Measurements from ENCODE around the gene MRPS27.

MRPS27 gene

DNA sequence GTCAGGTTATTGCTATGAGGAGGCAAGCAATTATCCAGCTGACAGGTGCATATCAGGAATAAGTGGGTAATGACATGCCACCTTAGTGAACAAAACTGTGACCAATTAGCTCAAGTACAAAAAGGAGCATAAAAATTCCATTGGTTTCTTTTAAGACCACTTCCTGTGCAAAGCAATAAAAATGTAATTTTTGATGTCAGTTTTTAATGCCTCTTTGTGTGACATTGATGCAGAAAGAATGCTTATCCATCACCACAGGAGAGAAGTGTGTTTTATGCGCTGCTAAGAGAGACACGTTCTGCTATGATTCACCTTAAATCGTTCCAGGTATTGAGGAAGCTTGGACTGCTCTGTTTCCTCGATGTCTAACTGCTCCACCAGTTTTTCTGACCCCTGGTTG lies 96.7 kb downstream of the MRPS27 start:
- H3K36me3 Mint-ChIP-seq (ENCODE audit: low read depth): peaks cover 74% of the 10 kb centered on the region
- TF ChIP-seq, protein P1, sequence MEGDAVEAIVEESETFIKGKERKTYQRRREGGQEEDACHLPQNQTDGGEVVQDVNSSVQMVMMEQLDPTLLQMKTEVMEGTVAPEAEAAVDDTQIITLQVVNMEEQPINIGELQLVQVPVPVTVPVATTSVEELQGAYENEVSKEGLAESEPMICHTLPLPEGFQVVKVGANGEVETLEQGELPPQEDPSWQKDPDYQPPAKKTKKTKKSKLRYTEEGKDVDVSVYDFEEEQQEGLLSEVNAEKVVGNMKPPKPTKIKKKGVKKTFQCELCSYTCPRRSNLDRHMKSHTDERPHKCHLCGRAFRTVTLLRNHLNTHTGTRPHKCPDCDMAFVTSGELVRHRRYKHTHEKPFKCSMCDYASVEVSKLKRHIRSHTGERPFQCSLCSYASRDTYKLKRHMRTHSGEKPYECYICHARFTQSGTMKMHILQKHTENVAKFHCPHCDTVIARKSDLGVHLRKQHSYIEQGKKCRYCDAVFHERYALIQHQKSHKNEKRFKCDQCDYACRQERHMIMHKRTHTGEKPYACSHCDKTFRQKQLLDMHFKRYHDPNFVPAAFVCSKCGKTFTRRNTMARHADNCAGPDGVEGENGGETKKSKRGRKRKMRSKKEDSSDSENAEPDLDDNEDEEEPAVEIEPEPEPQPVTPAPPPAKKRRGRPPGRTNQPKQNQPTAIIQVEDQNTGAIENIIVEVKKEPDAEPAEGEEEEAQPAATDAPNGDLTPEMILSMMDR (IDR thresholded peaks at IDR 0.05): no peak
- H3K9me3 Mint-ChIP-seq: no peaks in the 10 kb centered on the region
- H3K4me3 Mint-ChIP-seq: no peak overlapping the region
- no peaks in the 10 kb centered on the region for H3K27me3 Mint-ChIP-seq (ENCODE audit: low read depth, poor library complexity)
- no peak for DNase-seq
- no peak overlapping the region for H3K27ac Mint-ChIP-seq
- peaks cover 5% of the 10 kb centered on the region for H3K4me1 Mint-ChIP-seq

DNA sequence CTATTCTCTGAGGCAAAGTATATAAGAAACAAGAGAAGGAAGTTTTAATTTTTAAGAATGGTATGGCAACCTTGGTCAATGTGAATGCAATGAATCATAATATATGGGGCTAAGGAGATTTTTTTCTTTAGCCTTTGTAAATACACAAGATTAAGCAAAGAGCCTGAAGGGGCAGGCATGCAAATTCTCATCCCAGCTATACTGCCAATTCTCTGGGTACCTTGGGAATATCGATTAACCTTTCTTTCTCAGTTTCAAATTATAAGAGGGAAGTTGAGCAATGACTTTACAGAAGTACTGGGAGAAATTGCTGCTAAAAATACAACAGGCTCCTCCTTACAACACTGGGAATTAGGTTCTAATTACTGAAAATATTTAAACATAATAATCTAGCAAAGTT lies 97.5 kb downstream of the MRPS27 start:
- Mint-ChIP-seq H3K9me3 (no peaks in the 10 kb centered on the region), H3K4me1 (peaks cover 5% of the 10 kb centered on the region), H3K27ac (no peak overlapping the region), H3K27me3 (ENCODE audit: low read depth, poor library complexity) (no peaks in the 10 kb centered on the region), H3K36me3 (ENCODE audit: low read depth) (peaks cover 78% of the 10 kb centered on the region), H3K4me3 (no peak overlapping the region)
- TF ChIP-seq, protein P1 (IDR thresholded peaks at IDR 0.05): no peak
- DNase-seq: no peak

GRCh38 chr5:72221541-72221940 lies 98.5 kb downstream of the MRPS27 start:
- TF ChIP-seq, protein P1 (IDR thresholded peaks at IDR 0.05): no peak
- H3K4me1 Mint-ChIP-seq: peaks cover 5% of the 10 kb centered on the region
- no peak for DNase-seq
- no peaks in the 10 kb centered on the region for H3K27me3 Mint-ChIP-seq (ENCODE audit: low read depth, poor library complexity)
- peak overlapping the region; percentile 91 for H3K27ac Mint-ChIP-seq
- no peaks in the 10 kb centered on the region for H3K9me3 Mint-ChIP-seq
- no peak overlapping the region for H3K4me3 Mint-ChIP-seq
- H3K36me3 Mint-ChIP-seq (ENCODE audit: low read depth): peaks cover 77% of the 10 kb centered on the region

GRCh38 chr5:72221099-72221498 lies 98.9 kb downstream of the MRPS27 start:
- Mint-ChIP-seq H3K27ac (peak overlapping the region; percentile 91), H3K4me1 (peaks cover 5% of the 10 kb centered on the region), H3K9me3 (no peaks in the 10 kb centered on the region), H3K36me3 (ENCODE audit: low read depth) (peaks cover 73% of the 10 kb centered on the region), H3K27me3 (ENCODE audit: low read depth, poor library complexity) (no peaks in the 10 kb centered on the region), H3K4me3 (no peak overlapping the region)
- TF ChIP-seq, protein P1 (IDR thresholded peaks at IDR 0.05): no peak
- DNase-seq: no peak

GRCh38 chr5:72216756-72217155 lies 103.3 kb downstream of the MRPS27 start:
- Mint-ChIP-seq H3K27ac (no peak overlapping the region), H3K36me3 (ENCODE audit: low read depth) (peaks cover 44% of the 10 kb centered on the region), H3K27me3 (ENCODE audit: low read depth, poor library complexity) (no peaks in the 10 kb centered on the region), H3K4me3 (no peak overlapping the region), H3K4me1 (no peaks in the 10 kb centered on the region), H3K9me3 (no peaks in the 10 kb centered on the region)
- DNase-seq: no peak
- TF ChIP-seq, protein P1 (IDR thresholded peaks at IDR 0.05): no peak

GRCh38 chr5:72214168-72214567 lies 105.9 kb downstream of the MRPS27 start:
- Mint-ChIP-seq H3K27me3 (ENCODE audit: low read depth, poor library complexity) (peaks cover 2% of the 10 kb centered on the region), H3K9me3 (no peaks in the 10 kb centered on the region), H3K4me3 (no peak overlapping the region), H3K4me1 (peaks cover 11% of the 10 kb centered on the region), H3K36me3 (ENCODE audit: low read depth) (peaks cover 24% of the 10 kb centered on the region), H3K27ac (no peak overlapping the region)
- TF ChIP-seq, protein P1 (IDR thresholded peaks at IDR 0.05): no peak
- no peak for DNase-seq

Data from nephron progenitor cell (in vitro differentiated cells).